HPDE6-E6E7 (cell line): Measurements from ENCODE around the gene ARHGEF10L.

Source experiments
- DNase-seq: peaks from one replicate; pipeline ENCODE4 v3.0.0; 2011; ENCODE audit warnings: missing footprints; ENCODE audit errors: extremely low spot score

ARHGEF10L gene

DNA sequence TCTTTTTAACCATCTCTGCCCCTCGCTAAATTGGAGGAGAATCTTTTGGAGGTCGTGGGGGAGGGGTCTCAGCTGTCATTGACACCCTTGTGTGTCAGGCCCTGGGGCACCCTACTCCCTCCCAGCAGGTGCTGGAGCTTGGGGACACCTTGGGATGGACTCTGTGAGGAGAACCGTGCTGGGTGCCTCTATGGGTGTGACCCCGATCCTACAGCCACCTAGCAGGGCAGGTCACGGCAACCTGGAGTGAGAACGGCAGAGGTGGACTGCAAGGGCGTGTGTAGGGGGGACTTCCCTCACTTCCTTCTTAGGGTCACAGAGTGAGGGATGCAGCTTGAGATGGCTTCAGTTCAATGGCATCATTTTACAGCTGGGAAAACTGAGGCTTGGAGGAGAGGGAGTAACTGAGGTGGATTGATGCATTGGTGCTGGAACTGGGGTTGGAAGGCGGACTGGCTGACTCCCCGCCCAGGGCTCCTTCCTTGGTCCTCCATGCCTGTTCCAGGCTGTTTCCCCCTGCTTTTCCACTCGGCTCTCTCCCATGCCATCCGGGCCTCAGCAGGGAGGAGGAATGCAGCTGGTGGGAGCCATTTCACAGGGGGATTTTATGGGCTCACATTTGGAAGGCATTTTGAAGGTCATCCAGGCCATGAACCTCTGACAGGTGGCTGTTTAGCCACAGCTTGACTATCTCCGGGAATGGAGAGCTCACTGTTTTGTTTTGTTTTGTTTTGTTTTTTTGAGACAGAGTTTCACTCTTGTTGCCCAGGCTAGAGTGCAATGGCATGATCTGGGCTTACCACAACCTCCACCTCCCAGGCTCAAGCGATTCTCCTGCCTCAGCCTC is 18.8 kb upstream of the ARHGEF10L start:
- DNase-seq: no peak

DNA sequence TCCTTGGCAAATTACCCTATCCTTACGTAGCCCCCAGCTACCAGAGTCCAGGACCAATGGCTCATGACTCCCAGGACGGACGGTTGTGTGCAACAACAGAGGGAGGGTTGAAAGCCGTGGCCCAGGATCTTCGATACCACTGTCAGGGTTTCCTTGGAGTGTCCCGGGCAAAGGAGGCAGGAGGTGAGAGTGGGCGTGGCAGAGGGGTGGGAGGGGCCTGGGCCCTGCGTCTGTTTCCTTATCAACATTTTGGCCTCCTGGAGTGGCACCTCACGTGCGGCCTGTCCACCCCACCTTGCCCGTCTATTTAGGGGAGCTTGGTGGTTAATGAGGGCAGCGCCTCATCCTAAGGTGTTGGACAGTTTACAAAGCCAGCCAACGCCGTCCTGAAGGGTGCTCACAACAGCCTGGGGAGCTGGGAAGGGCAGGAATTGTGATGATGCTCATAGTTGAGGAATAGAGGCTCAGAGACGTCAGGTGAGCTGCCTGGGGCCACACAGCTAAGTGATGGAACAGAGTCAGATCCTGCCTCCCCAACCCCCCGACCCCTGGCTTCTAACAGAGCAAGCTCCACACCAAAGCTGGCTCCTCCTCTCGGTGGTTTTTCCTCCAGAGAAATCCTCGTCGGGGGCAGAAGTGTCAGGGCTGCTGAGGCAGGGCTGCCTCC is 17.4 kb upstream of the ARHGEF10L start:
- DNase-seq: no peak

DNA sequence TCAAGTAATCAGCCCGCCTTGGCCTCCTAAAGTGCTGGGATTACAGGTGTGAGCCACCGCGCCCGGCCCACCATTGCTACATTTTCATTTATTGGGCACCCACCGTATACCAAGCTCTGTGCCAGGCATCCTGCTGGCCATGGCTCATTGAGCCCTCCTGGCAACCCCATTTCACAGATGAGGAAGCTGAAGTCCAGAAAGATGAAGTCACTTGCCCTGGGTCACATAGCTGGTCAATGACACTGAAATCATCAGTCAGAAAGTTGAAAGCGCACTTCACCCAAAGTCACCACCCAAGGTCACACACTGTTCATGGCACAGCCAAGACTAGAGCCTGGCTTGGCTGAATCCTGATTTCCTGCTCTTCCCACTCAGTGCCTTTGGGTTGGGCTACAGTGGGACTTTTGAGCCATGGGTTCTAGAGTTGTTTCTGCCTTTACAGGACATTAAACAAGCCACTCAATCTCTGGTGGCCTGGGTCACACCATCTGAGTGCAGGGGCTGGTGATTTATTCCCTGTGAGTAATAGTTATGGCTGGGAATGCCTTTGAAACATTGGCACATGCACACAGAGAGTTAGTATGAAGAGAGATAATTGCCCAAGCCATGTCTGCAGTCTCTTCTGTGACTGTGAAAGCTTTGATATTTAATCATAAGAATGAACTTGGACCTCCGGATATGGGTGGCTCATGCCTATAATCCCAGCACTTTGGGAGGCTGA is 16.0 kb upstream of the ARHGEF10L start:
- no peak for DNase-seq

DNA sequence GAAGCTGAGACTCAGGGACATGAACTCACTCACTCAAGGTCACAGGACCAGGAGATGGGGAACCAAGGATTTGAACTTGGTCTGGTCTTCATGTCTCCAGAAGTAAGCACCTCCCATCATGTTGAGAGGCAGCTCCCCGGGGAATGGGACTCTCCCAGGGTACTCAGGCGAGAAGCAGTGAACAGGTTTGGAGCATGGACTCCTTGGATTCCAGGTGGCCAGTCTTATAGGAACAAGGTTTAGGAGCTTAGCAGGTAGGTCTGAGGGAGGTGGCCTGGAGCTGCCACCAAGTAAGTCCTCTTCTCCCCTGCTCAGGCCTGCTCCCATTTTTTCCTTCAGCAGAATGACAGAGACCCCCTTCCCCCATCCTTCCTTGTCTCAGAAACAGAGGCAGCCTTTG is 14.9 kb upstream of the ARHGEF10L start:
- no peak for DNase-seq

DNA sequence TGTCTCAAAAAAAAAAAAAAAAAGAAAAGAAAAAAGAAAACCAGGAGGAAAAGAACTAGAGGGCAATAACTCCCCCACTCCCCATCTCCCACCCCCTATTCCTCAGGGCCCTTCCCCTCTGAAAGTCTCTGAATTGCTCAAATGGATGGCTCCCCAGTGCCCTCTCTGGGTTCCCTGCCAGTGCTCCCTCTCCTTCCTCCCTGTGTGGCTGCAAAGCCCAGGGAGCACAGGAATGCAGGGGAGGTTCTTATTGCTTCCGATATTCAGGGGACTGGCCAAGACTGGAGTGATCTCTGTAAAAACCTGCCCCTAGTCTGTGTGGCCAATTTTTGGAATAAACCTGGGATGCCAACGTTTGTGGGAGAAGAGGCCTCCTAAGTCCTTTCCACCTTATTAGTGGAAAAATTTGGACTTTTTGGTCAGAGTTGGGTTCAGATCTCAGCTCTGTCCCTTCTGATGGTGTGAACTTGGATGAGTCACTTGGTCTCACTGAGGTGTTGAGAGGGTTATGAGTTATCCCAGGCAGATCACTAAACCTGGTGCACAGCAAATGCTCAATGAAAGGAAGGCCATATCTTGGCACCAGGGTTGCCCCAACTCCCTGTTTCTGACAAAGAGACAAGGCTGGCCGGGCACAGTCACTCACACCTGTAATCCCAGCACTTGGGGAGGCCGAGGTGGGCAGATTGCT is 13.4 kb upstream of the ARHGEF10L start:
- DNase-seq: no peak

DNA sequence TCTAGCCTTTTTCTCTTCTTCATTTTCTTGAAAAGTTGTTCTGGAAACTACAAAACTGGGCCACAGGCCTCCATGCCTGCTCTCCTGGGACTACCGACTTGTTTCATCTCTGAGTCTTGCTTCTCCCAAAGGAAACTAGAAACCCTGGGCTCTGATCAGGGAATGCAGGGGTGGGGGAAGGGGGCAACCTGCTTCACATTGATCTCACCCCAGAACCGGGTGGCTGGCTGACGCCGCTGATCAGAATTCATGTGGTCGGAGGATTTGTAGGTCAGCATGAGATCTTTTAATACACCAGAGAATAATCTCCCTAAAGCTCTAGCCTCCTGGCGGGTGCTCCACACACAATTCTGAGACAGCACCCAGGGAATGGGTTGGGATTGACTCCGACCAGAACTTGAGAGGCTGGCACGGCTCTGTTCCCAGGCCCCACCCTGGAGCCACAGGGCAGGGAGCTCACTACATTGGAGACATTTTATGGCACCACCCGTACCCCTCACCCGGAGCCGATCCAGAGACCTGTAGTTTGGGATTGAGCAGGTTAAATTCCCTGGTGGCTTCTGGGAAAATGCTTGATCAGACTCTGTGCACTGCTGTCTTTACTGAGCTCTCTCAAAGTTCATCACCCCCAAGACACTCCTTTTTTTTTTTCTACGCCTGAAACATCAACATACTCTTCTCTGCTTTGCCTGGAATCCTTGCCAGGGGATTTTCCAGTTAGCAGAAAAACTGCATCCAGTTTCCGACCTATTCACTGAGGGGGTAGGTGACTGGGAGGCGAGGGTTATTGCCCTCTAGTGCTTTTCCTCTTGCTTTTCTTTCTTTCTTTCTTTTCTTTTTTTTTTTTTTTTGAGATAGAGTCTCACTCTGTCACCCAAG is 12.2 kb upstream of the ARHGEF10L start:
- no peak for DNase-seq

DNA sequence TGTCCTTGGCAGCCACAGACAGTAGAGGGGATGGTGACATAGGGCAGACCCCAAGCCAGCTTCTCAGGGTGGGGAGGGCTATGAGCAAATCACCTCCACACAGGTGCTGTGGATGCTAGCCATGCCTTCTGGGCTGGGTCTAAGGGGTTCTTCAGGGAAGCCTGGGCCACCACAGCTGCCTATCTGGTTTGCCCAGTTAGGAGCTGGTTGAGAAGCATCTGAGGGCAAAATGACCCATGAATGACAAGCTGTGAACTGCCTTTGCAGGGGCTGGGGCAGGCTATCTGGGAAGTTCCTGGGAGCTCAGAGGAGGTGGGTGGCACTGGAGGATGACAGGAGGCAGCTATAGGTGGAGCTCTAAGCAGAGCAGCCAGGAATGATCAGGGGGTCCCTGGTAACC is 10.1 kb upstream of the ARHGEF10L start:
- DNase-seq: no peak

DNA sequence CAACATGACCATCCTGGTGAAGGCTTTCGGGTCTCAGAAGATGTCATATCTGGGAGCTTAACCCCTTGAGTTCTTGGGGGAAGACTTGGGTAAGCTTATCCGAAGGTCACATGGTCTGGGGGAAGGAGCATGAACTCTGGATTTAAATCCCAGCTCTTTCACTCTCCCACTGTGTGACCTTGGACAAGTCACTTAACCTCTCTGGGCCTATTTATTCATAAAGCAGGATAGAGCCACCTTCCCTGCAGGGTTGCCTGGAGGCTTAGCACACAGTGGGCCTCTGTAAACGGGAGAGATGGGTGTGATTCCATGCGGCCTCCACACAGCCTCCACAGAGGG is 8.2 kb upstream of the ARHGEF10L start:
- DNase-seq: no peak

DNA sequence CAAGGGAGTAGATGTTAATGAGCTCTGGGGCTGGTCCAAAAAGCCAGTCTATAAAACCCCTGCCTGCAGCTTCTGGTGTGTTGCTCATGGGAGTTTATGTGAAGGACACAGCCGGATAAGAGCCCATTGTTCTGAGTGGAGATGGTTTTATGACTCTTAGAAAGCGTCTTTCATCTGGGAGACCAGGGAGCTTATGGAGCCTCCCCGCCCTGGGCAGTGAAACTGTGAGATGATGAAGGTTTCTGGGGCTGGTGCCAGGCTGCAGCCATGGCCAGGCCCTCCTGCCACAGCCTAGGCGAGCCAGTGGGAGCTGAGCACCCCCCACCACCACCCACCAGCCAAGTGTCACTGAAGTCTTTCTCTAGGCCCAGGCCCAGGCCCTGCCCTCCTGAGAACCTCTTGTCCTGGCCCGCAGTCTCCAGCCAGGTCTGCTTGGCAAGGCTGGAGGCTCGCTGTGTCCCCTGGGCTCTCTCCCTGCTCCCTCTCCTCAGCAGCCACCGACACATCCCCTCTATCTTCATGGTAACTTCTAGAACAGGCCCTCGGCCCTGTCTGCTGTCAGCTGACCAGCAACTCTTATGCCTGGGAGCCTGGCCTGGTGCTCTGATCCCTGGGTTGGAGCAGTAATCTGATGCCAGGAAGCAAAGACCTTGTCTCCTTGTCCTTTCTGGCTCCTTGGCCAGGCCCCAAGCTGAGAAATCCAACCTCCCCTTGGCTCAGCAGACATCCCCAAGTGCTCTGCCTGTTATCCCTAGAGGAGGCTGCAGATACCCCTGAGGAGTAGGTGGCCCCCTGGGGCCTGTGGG is 7.6 kb upstream of the ARHGEF10L start:
- no peak for DNase-seq

DNA sequence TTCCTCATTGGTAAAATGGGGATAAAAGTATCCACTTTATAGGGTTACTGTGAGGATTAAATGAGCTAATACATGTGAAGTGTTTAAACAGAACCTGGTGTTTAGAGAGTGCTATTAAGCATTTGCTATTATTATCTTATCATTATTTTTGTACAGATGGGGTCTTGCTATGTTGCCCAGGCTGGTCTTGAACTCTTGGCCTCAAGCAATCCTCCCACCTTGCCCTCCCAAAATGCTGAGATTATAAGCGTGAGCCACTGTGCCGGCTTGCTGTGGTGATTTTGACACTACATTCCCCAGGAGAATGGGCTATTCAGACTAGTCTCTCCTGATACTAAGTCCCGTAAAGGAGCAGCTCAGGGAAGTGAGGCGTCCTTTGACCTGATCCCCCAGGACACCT is 6.3 kb upstream of the ARHGEF10L start:
- DNase-seq: no peak

DNA sequence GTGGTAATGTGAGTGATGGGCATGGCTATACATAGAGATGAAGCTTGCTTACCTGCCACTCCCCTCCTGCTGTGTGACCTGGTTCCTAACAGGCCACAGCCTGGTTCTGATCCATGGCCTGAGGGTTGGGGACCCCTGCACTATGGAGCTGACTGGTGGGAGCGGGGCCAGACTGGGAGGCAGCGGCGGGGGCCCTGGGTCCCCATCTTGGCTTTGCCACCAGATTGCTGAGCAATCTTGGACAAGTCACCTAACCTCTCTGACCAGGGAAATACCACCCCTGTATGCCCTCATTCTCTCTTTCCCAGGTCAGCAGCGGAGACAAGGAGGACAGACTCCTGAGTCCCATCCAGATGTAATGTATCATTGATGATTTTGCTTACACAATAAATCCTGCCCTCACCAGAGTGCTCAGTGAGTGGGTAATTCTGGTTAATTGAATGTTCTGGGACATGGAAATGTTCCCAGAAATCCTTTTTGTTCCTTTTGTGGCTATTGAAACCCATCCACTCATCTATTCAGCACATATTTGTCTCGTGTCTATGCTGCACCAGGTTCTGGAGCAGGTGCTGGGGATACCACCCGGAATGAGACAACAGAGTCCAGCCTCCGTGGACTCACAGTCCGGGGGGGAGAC is 4.1 kb upstream of the ARHGEF10L start:
- no peak for DNase-seq

DNA sequence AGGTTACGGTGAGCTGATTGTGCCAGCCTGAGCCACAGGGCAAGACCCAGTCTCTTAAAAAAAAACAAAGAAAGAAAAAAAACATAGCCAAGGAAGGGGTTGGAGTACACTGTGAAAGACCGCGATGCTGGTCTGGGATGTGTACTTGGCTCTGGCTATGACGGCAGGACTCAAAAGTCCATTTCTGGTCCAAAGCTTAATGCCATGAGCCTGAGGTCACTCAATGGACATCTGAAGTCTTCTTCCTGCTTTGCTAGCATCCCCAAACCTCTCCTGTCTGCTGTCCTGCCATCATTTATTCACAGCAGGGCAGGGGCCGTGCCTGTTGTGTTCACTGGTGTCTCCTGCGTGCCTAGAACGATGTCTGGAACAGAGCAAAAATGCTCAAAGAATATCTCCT is 1.5 kb upstream of the ARHGEF10L start:
- DNase-seq: no peak

DNA sequence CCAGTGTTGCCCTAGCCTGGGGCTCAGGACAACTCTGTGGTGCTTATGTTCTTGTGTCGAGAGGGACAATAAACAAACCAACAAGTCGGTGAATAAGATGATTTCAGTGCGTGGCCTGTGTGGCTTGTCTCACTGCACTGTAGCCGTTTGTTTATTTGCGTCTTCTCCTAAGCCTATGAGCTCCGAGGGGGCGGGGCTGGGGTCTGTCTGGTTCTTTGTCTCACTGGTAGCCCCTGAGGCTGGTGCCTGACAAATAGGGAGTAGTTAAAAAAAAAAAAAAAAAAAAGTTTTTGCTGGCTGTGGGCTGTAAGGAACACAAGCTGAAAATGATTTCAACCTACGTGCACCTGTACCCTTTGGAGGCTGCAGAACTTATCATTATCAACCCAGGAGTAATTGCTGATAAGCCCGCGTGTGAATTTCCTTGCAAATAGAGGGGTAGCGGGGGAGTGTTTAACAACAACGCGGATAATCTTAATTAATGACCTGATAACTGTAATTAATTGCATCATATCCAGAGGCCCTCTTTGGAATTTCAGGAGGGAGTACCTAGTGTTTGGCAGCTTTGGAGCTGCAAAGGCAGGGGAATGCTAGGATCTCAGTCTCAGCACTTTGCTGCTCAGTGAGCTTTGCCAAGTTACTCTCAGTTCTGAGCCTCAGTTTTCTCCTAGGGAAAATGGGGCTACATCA is 925 bp upstream of the ARHGEF10L start:
- no peak for DNase-seq

DNA sequence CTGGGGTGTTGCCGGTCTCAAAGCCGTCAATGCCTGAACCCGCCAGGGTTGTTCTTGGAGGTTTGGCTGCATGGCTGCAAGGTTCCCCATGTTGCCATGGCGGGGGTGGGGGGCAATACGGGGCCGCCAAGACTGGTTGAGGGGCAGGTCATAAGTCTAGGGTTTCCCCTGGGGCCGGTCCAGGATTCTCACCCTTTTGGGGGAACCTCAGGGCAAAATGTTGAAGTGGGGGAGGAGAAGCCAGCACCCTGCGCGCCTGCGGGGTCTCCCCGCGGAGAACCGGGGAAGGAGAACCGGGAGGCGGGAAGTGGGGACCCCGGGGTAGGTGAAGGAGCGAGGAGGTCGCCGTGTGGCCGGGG is 401 bp upstream of the ARHGEF10L start:
- no peak for DNase-seq

DNA sequence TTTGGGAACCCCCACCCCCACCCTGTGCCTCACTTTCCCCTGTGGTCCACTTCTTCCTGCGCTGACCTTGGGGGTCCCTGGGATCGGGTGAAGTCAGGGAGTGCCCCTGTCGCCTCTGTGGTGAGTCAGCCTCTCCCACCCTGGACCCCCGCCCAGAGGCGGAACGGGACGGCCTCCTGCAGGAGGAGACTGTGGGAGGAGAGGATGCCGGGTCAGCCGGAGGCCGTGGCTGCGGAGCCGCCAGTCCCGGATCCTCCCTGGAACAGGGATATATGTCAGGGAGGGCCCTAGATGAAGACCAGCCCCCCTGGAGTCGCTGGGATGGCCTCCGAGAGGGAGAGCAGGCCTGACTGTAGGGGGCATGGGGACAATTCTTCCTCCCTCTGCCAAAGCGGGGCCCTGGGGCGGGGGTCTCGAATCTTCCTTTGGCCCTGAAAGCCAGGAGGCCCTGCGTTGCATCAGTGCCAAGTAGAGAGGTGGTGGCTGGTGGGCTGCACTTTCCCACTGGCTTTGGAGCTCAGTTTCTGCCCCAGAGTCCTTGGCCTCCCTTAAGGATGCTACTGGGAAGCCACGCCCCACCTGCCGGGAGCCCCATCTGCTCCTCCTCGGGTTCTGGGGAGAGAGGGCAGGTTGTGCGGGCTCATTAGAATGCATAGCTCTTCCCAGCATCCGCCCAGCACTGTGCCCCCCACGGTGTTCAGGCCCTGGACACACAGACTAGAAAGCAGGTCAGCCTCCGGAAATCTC is 930 bp downstream of the ARHGEF10L start:
- no peak for DNase-seq

DNA sequence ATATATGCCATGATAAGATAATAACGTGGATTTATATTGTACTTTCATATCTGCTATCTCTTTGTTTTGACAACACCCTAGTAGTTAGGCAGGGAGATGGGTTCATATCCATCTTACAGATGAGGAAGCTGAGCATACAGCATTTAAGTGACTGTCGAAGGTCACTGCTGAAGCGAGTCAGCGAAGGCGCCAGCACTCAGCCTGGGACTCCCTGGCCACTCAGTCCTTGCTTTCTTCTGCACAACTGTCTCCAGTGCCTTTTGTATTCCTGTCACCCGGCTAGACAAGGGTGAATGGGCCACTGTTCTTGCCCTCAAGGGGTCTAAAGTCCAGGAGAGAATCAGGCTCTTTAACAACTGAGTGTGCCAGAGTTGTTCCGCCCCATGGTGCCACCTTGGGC is 3.1 kb downstream of the ARHGEF10L start:
- DNase-seq: no peak

DNA sequence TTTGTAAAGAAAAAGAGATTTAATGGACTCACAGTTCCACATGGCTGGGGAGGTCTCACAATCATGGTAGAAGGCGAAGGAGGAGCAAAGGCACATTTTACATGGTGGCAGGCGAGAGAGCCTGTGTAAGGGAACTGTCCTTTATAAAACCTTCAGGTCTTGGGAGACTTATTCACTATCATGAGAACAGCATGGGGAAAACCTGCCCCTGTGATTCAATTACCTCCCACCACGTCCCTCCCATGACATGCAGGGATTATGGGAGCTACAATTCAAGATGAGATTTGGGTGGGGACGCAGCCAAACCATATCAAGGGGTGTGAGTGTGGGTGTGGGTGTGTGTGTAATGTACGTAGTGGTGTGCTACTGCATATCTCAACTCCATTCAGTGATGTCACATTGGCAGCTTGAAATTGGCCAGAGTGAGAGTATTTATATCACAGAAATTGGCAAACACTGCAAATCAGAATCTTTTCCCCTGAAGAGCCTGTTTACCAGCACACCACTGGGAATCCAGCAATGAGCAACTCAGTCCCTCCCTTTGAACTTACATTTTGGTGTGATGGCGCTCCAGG is 5.4 kb downstream of the ARHGEF10L start:
- DNase-seq: no peak

DNA sequence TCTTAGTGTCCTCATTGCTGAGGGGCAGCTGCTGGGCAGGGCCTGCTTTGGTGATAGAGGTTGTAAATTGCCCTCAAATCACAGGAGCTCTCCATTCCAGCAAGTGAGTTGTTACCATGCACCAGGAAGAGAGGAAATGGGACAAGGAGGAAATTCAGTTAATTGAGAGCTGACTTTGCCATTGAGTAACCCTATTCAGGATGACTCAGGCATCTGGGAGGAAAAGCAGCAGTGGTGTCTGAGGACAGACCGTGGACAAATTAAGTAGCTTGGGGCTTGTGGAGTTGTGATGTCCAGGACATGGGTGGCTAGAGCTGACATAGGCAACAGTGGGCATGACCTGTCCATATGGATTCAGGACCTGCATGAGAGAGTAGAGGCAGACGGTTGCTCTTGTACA is 5.9 kb downstream of the ARHGEF10L start:
- DNase-seq: peak; percentile 68
